ENCODE results near the gene POFUT2.

POFUT2 gene

GRCh38 chr21:45282283-45283034 is 5.2 kb downstream of the POFUT2 start:
- no peak for DNase-seq

- no peak for DNase-seq
These were observed 6.0 kb downstream of the POFUT2 start for GRCh38 chr21:45281411-45282282.

- DNase-seq = no peak
These were observed 6.7 kb downstream of the POFUT2 start for GRCh38 chr21:45280969-45281368.

- DNase-seq = no peak
These were observed 7.4 kb downstream of the POFUT2 start for GRCh38 chr21:45280178-45280821.

- DNase-seq = no peak
These were observed 8.1 kb downstream of the POFUT2 start for GRCh38 chr21:45279446-45280177.

GRCh38 chr21:45278156-45278911 is 9.4 kb downstream of the POFUT2 start:
- DNase-seq = no peak

- DNase-seq = no peak
These were observed 10.3 kb downstream of the POFUT2 start for GRCh38 chr21:45277101-45278045.

- DNase-seq = no peak
These were observed 11.1 kb downstream of the POFUT2 start for GRCh38 chr21:45276596-45276995.

GRCh38 chr21:45270306-45270821 is 17.3 kb downstream of the POFUT2 start:
- DNase-seq = peak; percentile 93

- no peak for DNase-seq
These were observed 17.8 kb downstream of the POFUT2 start for GRCh38 chr21:45269861-45270260.

- no peak for DNase-seq
These were observed 20.3 kb downstream of the POFUT2 start for GRCh38 chr21:45267390-45267760.

GRCh38 chr21:45266518-45267389 is 20.9 kb downstream of the POFUT2 start:
- DNase-seq = no peak

- DNase-seq = no peak
These were observed 21.8 kb downstream of the POFUT2 start for GRCh38 chr21:45265721-45266517.

GRCh38 chr21:45264912-45265515 is 22.7 kb downstream of the POFUT2 start:
- DNase-seq = no peak

- DNase-seq = no peak
These were observed 23.4 kb downstream of the POFUT2 start for GRCh38 chr21:45264146-45264911.

GRCh38 chr21:45263534-45263933 is 24.2 kb downstream of the POFUT2 start:
- no peak for DNase-seq

GRCh38 chr21:45262616-45263015 is 25.1 kb downstream of the POFUT2 start:
- no peak for DNase-seq
